ENCODE data around the gene FGF1. TPM values are rescaled to one million over a fixed set of nuclear protein-coding genes. Genes with fewer than 3 reads are reported as not detected.
A peak's percentile ranks its signal among the peaks of the same experiment; 100 is the strongest.

Gene FGF1
- total RNA-seq, 4 donors from 2014 or later, result 0.51 to 5.7 (median 1.7) TPM; not detected in 1

GRCh38 chr5:142722896-142723295, 37.0 kb upstream of the FGF1 start:
- no peak overlapping the region for H3K27ac ChIP-seq
- DNase-seq, result no peak
- no peak overlapping the region for H3K4me3 ChIP-seq
- no peaks in the 10 kb centered on the region for H3K4me1 ChIP-seq
- intact Hi-C loops (cut with DNase I; ENCODE audit: low total_unique reads), result no loop called here
- no peak for TF ChIP-seq POLR2A (IDR thresholded peaks at IDR 0.05)
- no peak for TF ChIP-seq CTCF (IDR thresholded peaks at IDR 0.05)
- no peaks in the 10 kb centered on the region for H3K9me3 ChIP-seq
- no peaks in the 10 kb centered on the region for H3K36me3 ChIP-seq
- no peaks in the 10 kb centered on the region for H3K27me3 ChIP-seq

- intact Hi-C loops (cut with DNase I; ENCODE audit: low total_unique reads), result no loop called here
- no peak overlapping the region for H3K4me3 ChIP-seq
- DNase-seq, result no peak
- no peaks in the 10 kb centered on the region for H3K4me1 ChIP-seq
- no peak for TF ChIP-seq POLR2A (IDR thresholded peaks at IDR 0.05)
- no peak for TF ChIP-seq CTCF (IDR thresholded peaks at IDR 0.05)
- H3K27ac ChIP-seq, result no peak overlapping the region
- H3K9me3 ChIP-seq, result no peaks in the 10 kb centered on the region
- H3K27me3 ChIP-seq, result no peaks in the 10 kb centered on the region
- H3K36me3 ChIP-seq, result no peaks in the 10 kb centered on the region
Measured at GRCh38 chr5:142722146-142722545, 36.3 kb upstream of the FGF1 start.

DNA sequence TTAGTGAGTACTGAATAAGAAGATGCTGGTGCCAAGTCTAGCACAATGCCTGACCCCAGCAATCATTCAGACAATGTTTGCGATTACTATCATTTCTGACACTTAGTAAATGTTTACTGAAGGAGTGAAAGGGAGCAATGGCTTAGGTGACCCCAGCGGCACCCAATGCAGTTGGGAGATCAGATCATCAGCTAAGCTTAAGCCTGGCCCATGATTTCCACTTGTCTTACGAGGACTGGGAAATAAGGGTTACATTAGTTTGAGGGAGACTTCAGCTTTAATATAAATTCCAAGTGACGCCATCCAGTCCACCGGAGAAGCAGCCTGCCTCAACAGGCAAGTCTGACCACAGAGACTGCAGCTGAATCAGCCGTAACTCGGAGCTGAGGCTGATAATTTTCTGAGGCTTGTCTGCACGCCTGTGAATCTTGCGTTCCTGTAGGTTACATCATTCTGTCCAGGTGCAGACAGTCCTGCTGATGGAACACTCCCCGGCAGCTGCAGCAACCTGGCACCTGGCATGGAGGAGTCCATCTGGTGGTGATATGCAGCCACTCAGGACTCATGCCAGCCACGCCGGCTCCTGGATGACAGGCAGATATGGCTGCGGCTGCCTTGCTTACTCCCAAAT, 34.9 kb upstream of the FGF1 start:
- H3K36me3 ChIP-seq, result no peaks in the 10 kb centered on the region
- intact Hi-C loops (cut with DNase I; ENCODE audit: low total_unique reads), result no loop called here
- no peak overlapping the region for H3K27ac ChIP-seq
- H3K4me3 ChIP-seq, result no peak overlapping the region
- TF ChIP-seq POLR2A (IDR thresholded peaks at IDR 0.05) (no peak), CTCF (IDR thresholded peaks at IDR 0.05) (no peak)
- no peak for DNase-seq
- H3K27me3 ChIP-seq, result no peaks in the 10 kb centered on the region
- no peaks in the 10 kb centered on the region for H3K4me1 ChIP-seq
- H3K9me3 ChIP-seq, result no peaks in the 10 kb centered on the region

GRCh38 chr5:142719836-142720370, 34.0 kb upstream of the FGF1 start:
- no peak overlapping the region for H3K27ac ChIP-seq
- H3K4me3 ChIP-seq, result no peak overlapping the region
- no peak for TF ChIP-seq CTCF (IDR thresholded peaks at IDR 0.05)
- TF ChIP-seq POLR2A (IDR thresholded peaks at IDR 0.05), result no peak
- no peak for DNase-seq
- no peaks in the 10 kb centered on the region for H3K4me1 ChIP-seq
- no peaks in the 10 kb centered on the region for H3K9me3 ChIP-seq
- intact Hi-C loops (cut with DNase I; ENCODE audit: low total_unique reads), result loop anchor here (5.0 kb wide), 1 partner anchor 147 kb away; no protein-coding TSS in a partner anchor
- no peaks in the 10 kb centered on the region for H3K36me3 ChIP-seq
- no peaks in the 10 kb centered on the region for H3K27me3 ChIP-seq

DNA sequence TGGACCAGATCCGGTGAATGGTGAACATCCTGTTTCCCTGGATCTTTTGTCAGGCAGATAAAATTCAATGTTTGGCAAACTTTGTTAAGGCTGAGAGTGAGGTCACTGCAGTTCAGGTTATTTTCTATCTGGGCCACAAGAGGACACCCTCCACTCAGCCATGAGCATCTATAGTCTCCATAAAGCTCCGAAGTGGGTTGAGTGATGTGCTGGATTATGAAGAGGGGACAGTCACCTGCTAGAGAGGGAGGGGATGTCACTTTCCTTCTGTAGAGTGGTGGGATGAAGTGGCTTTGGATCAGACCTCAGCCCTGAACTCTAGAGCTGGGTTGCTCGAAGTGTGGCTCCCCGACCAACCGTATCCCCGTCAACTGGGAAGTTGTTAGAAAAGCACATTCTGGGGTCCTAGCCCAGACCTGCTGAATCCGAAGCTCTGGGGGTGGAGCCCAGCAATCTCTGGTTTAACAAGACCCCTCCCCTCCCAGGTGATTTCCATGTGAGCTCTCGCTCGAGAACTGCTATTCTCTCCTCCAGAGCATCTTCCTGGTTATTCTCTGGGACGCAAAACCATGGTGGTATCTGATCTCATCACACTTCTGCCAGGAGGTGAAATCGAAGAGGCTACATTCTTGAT, 31.8 kb upstream of the FGF1 start:
- intact Hi-C loops (cut with DNase I; ENCODE audit: low total_unique reads), result loop anchor here (5.0 kb wide), 1 partner anchor 150 kb away; no protein-coding TSS in a partner anchor
- peak; percentile 36 to 37 for DNase-seq

More for the DNA sequence above, 31.8 kb upstream of the FGF1 start:
- Histone ChIP-seq H3K9me3 (no peaks in the 10 kb centered on the region), H3K27ac (peak overlapping the region in 1 of 2 donors; percentile 11), H3K36me3 (no peaks in the 10 kb centered on the region), H3K27me3 (no peaks in the 10 kb centered on the region), H3K4me1 (no peaks in the 10 kb centered on the region), H3K4me3 (no peak overlapping the region)
- TF ChIP-seq POLR2A (IDR thresholded peaks at IDR 0.05) (no peak), CTCF (IDR thresholded peaks at IDR 0.05) (peak; percentile 48 to 92 (median 85))

Measured in uterus (tissue), 4 donors.